Small intestine (tissue), 16 donors: ENCODE data around the gene IQGAP3. TPM values are rescaled to one million over a fixed set of nuclear protein-coding genes. Genes with fewer than 3 reads are reported as not detected.
"Not testable (repeated sequence)": the region's sequence is repeated elsewhere in the genome, so short reads cannot be mapped to it uniquely, and the experiment has no call there.

Source experiments
- DNase-seq, 2 donors: peaks; one replicate each; pipeline versions ENCODE4 v3.0.0 to v3.0.0-alpha.2; 2013
- FAIRE-seq: peaks from 2 replicates; lab custom pipeline; 2012; peaks lifted over from hg19 to GRCh38; lab: Jason Lieb, UNC
- H3K27ac ChIP-seq, 3 donors: one replicate each; pipeline ENCODE4 v1.5.1; 2013; ENCODE audit warnings: low read length in 2 of 3, mild to moderate bottlenecking in 2 of 3, control low read depth in 1 of 3, inconsistent platforms in 1 of 3, low read depth in 1 of 3, moderate library complexity in 1 of 3
- H3K27me3 ChIP-seq, 3 donors: one replicate each; pipeline ENCODE4 v1.6.1; 2013; ENCODE audit warnings: low read length in 3 of 3, inconsistent platforms in 1 of 3; ENCODE audit not compliant: control insufficient read depth in 3 of 3, insufficient read depth in 3 of 3
- H3K36me3 ChIP-seq, 3 donors: one replicate each; pipeline ENCODE4 v1.6.1; 2013; ENCODE audit warnings: low read length in 3 of 3, inconsistent platforms in 1 of 3, low read depth in 1 of 3, mild to moderate bottlenecking in 1 of 3, moderate library complexity in 1 of 3; ENCODE audit not compliant: control insufficient read depth in 3 of 3, insufficient read depth in 2 of 3
- H3K4me1 ChIP-seq, 3 donors: one replicate each; pipeline ENCODE4 v1.6.1; 2013; ENCODE audit warnings: low read length in 2 of 3, inconsistent platforms in 1 of 3, low read depth in 1 of 3, mild to moderate bottlenecking in 1 of 3, moderate library complexity in 1 of 3; ENCODE audit not compliant: control insufficient read depth in 3 of 3, insufficient read depth in 2 of 3
- H3K4me3 ChIP-seq, 3 donors: one replicate each; pipeline ENCODE4 v1.5.1; 2013; ENCODE audit warnings: low read length in 3 of 3, control low read depth in 1 of 3, inconsistent platforms in 1 of 3, low read depth in 1 of 3, mild to moderate bottlenecking in 1 of 3, moderate library complexity in 1 of 3
- H3K9me3 ChIP-seq, 2 donors: one replicate each; pipeline ENCODE4 v1.6.1; 2013; ENCODE audit warnings: low read depth in 1 of 2, low read length in 1 of 2; ENCODE audit not compliant: control insufficient read depth in 2 of 2, insufficient read depth in 1 of 2
- WGBS, 3 donors: extraction: QIAGEN DNeasy Blood & Tissue Kit; methylation state at CpG; one replicate each; pipeline ENCODE4 v1.1.7; 2013; 5-methylcytosine and 5-hydroxymethylcytosine counted together
- long read RNA-seq, 10 donors: transcript quantifications; one replicate each; lab custom pipeline, GENCODE V29; 2026
- polyA plus RNA-seq, 4 donors: library from polyadenylated mRNA; stranded (reverse) in 3 of 4; unstranded in 1 of 4; fragments of 200-250 nt in 3 of 4; fragments of 120-200 nt in 1 of 4; gene quantifications; one replicate each; pipeline versions ENCODE4 v1.2.1 to v1.2.3, GENCODE V29; 2013
- donor health status: healthy with polysubstance abuse.
- donor health status: control.
- donor health status: control.
- donor health status: Bipolar disorder and iron deficiency.
- donor health status: healthy.

IQGAP3 gene
- 10 to 100 TPM in 2 of 4 donors, under 1 TPM in 2; 0.54 to 13.8 (median 7.3) TPM for polyA plus RNA-seq
- long read RNA-seq, donor 1: 0 reads
- long read RNA-seq, donor 2: 0 reads
- long read RNA-seq, donor 3, partial matches to known transcripts: 9 of 9 reads
- long read RNA-seq, donor 3, other reads (novel, unspliced or antisense): 0 of 9 reads
- long read RNA-seq, donor 4: 0 reads
- long read RNA-seq, donor 5, partial matches to known transcripts: 5 of 5 reads
- long read RNA-seq, donor 5, other reads (novel, unspliced or antisense): 0 of 5 reads
- long read RNA-seq, donor 6, partial matches to known transcripts: 7 of 7 reads
- long read RNA-seq, donor 6, other reads (novel, unspliced or antisense): 0 of 7 reads
- long read RNA-seq, donor 7: 0 reads
- long read RNA-seq, donor 8: 0 reads
- long read RNA-seq, donor 9: 0 reads
- long read RNA-seq, donor 10, partial matches to known transcripts: 13 of 13 reads
- long read RNA-seq, donor 10, other reads (novel, unspliced or antisense): 0 of 13 reads

GRCh38 chr1:156571919-156572662, at the start of gene IQGAP3:
Gene IQGAP3 (minus strand): TSS chr1:156572565. CDS start chr1:156572529, 36 bp downstream.
- H3K36me3 ChIP-seq: peaks cover 0 to 3% (median 0%) of the 10 kb centered on the region in 3 donors
- peak within 1 kb of the TSS; percentile 56 to 86 (median 82) for H3K27ac ChIP-seq
- FAIRE-seq (no peak), DNase-seq (peak; percentile 93 to 94)
- no peaks in the 10 kb centered on the region for H3K9me3 ChIP-seq
- 1 to 2% (median 1%) methylated on average over 38 of the region's 38 CpGs for WGBS, 3 donors
- peaks cover 0 to 20% (median 0%) of the 10 kb centered on the region in 3 donors for H3K4me1 ChIP-seq
- H3K4me3 ChIP-seq: peak within 1 kb of the TSS in 2 of 3 donors; percentile 43 to 60
- no peaks in the 10 kb centered on the region for H3K27me3 ChIP-seq

- Histone ChIP-seq H3K27ac (no peak overlapping the region), H3K36me3 (no peaks in the 10 kb centered on the region), H3K27me3 (peaks cover 0 to 42% (median 19%) of the 10 kb centered on the region in 3 donors), H3K4me3 (no peak overlapping the region), H3K4me1 (peaks cover 0 to 18% (median 0%) of the 10 kb centered on the region in 3 donors), H3K9me3 (no peaks in the 10 kb centered on the region)
- WGBS, 3 donors: 20 to 26% (median 21%) methylated on average over 6 of the region's 6 CpGs
- no peak for DNase-seq
- FAIRE-seq: no peak
These were observed 47.2 kb upstream of the IQGAP3 start for GRCh38 chr1:156619582-156619955.

- Histone ChIP-seq H3K9me3 (no peaks in the 10 kb centered on the region), H3K27ac (no peak within 1 kb of the TSS), H3K4me1 (peaks cover 0 to 14% (median 0%) of the 10 kb centered on the region in 3 donors), H3K27me3 (peaks cover 0 to 38% (median 15%) of the 10 kb centered on the region in 3 donors), H3K36me3 (no peaks in the 10 kb centered on the region), H3K4me3 (no peak within 1 kb of the TSS)
- FAIRE-seq (no peak), DNase-seq (peak; percentile 45 to 47)
- 8 to 9% (median 8%) methylated on average over 7 of the region's 7 CpGs for WGBS, 3 donors
These were observed 46.7 kb upstream of the IQGAP3 start, which contains the start of gene HAPLN2 for GRCh38 chr1:156618853-156619581. Gene HAPLN2 (plus strand): TSS chr1:156619415. CDS start chr1:156623491, 4,076 bp downstream.

- Histone ChIP-seq H3K4me1 (peaks cover 0 to 22% (median 2%) of the 10 kb centered on the region in 3 donors), H3K4me3 (no peak overlapping the region), H3K36me3 (no peaks in the 10 kb centered on the region), H3K9me3 (no peaks in the 10 kb centered on the region), H3K27ac (no peak overlapping the region), H3K27me3 (peaks cover 0 to 24% (median 9%) of the 10 kb centered on the region in 3 donors)
- FAIRE-seq (no peak), DNase-seq (peak; percentile 54 to 56)
- 7 to 20% (median 7%) methylated on average over 5 of the region's 5 CpGs for WGBS, 3 donors
These were observed 44.1 kb upstream of the IQGAP3 start for GRCh38 chr1:156616463-156616862.

GRCh38 chr1:156615946-156616345, 43.6 kb upstream of the IQGAP3 start:
- WGBS, 3 donors: 37 to 58% (median 47%) methylated on average over 4 of the region's 4 CpGs
- H3K9me3 ChIP-seq: no peaks in the 10 kb centered on the region
- no peak overlapping the region for H3K4me3 ChIP-seq
- H3K4me1 ChIP-seq: peaks cover 0 to 22% (median 2%) of the 10 kb centered on the region in 3 donors
- DNase-seq: no peak
- no peaks in the 10 kb centered on the region for H3K36me3 ChIP-seq
- H3K27ac ChIP-seq: peak overlapping the region in 1 of 3 donors; percentile 37
- peaks cover 0 to 21% (median 9%) of the 10 kb centered on the region in 3 donors for H3K27me3 ChIP-seq
- FAIRE-seq: no peak

GRCh38 chr1:156612666-156613065, 40.3 kb upstream of the IQGAP3 start:
- peak overlapping the region; percentile 21 to 74 (median 46) for H3K27ac ChIP-seq
- peaks cover 0 to 22% (median 2%) of the 10 kb centered on the region in 3 donors for H3K4me1 ChIP-seq
- no peak overlapping the region for H3K4me3 ChIP-seq
- peaks cover 0 to 5% (median 0%) of the 10 kb centered on the region in 3 donors for H3K27me3 ChIP-seq
- DNase-seq (peak; percentile 48 to 67), FAIRE-seq (no peak)
- no peaks in the 10 kb centered on the region for H3K9me3 ChIP-seq
- H3K36me3 ChIP-seq: no peaks in the 10 kb centered on the region
- 12 to 35% (median 31%) methylated on average over 3 of the region's 3 CpGs for WGBS, 3 donors

- not testable (repeated sequence) for FAIRE-seq, H3K36me3 ChIP-seq, H3K27ac ChIP-seq, H3K27me3 ChIP-seq, H3K4me3 ChIP-seq, H3K9me3 ChIP-seq, DNase-seq
- H3K4me1 ChIP-seq: peaks cover 0 to 13% (median 2%) of the 10 kb centered on the region in 3 donors
- WGBS, 3 donors: 84 to 92% (median 90%) methylated on average over 9 of the region's 9 CpGs
These were observed 37.7 kb upstream of the IQGAP3 start for GRCh38 chr1:156610072-156610471.
